GM18951 (cell line): ENCODE measurements around the gene FCHSD1.

Experiments
- POLR2A ChIP-seq: IDR thresholded peaks from 4 replicates; pipeline ENCODE4 v1.6.1; 2011; ENCODE audit warnings: mild to moderate bottlenecking; ENCODE audit not compliant: insufficient read length, insufficient read depth; ENCODE audit errors: extremely low read depth
- in situ Hi-C: fragments of 300-500 bp; cut with MboI; formaldehyde crosslinking; loops from one replicate; pipeline ENCODE4 v1.12.0; 2022; ENCODE audit warnings: low sequenced_read_pairs, mixed read lengths, inconsistent platforms; ENCODE audit not compliant: unreplicated experiment

FCHSD1 gene

GRCh38 chr5:141641634-141642267 lies 9.5 kb downstream of the FCHSD1 start:
- in situ Hi-C loops = no loop called here
- no peak for TF ChIP-seq POLR2A

- TF ChIP-seq POLR2A = no peak
- in situ Hi-C loops = no loop called here
Observed at GRCh38 chr5:141640698-141641097, 10.5 kb downstream of the FCHSD1 start.

- in situ Hi-C loops = no loop called here
- TF ChIP-seq POLR2A = no peak
Observed at GRCh38 chr5:141640051-141640415, 11.2 kb downstream of the FCHSD1 start.

GRCh38 chr5:141639357-141640050 lies 11.7 kb downstream of the FCHSD1 start:
- in situ Hi-C loops = no loop called here
- TF ChIP-seq POLR2A = no peak

GRCh38 chr5:141638771-141639170 lies 12.4 kb downstream of the FCHSD1 start:
- TF ChIP-seq POLR2A = no peak
- in situ Hi-C loops = no loop called here

GRCh38 chr5:141637767-141638419 lies 13.3 kb downstream of the FCHSD1 start:
- TF ChIP-seq POLR2A = no peak
- in situ Hi-C loops = no loop called here

GRCh38 chr5:141637123-141637766 lies 14.0 kb downstream of the FCHSD1 start:
- no peak for TF ChIP-seq POLR2A
- in situ Hi-C loops = no loop called here

- in situ Hi-C loops = no loop called here
- peak; percentile 92 for TF ChIP-seq POLR2A
Observed at GRCh38 chr5:141636413-141637122, 14.7 kb downstream of the FCHSD1 start, which contains the start of the genes HDAC3 and RELL2. Gene HDAC3 (minus strand): TSS chr5:141636849. CDS start chr5:141636790, 59 bp downstream. Gene RELL2 (plus strand): TSS chr5:141636997. CDS start chr5:141638226, 1,229 bp downstream.

GRCh38 chr5:141636106-141636412 lies 15.2 kb downstream of the FCHSD1 start:
- TF ChIP-seq POLR2A = no peak
- in situ Hi-C loops = no loop called here

- in situ Hi-C loops = no loop called here
- TF ChIP-seq POLR2A = no peak
Observed at GRCh38 chr5:141635646-141636045, 15.6 kb downstream of the FCHSD1 start.

GRCh38 chr5:141634720-141635119 lies 16.5 kb downstream of the FCHSD1 start:
- in situ Hi-C loops = no loop called here
- TF ChIP-seq POLR2A = no peak

- TF ChIP-seq POLR2A = no peak
- in situ Hi-C loops = no loop called here
Observed at GRCh38 chr5:141633871-141634561, 17.2 kb downstream of the FCHSD1 start.
